SK-N-SH (cell line): ENCODE data around the gene DLX6. TPM values are rescaled to one million over a fixed set of nuclear protein-coding genes. Genes with fewer than 3 reads are reported as not detected.

Experiments used
- CTCF ChIA-PET: fragments of 300-600, 350-600 bp; formaldehyde crosslinking; extraction: SDS; loops from one replicate; lab custom pipeline; 2021; lab: Yijun Ruan, JAX
- POLR2A ChIA-PET: fragments of 350-600 bp; sonication (Branson Sonifier 250); formaldehyde crosslinking; extraction: SDS; loops from one replicate; lab custom pipeline; 2020; ENCODE audit warnings: antibody characterized with exemption, inconsistent platforms; lab: Yijun Ruan, JAX
- DNase-seq: peaks from one replicate; pipeline ENCODE4 v3.0.0; 2012
- H2AFZ ChIP-seq: fragments of 200-600 bp; sonication (generic); 2 replicates; pipeline ENCODE4 v1.8.1; 2016; ENCODE audit warnings: antibody characterized with exemption, mild to moderate bottlenecking, low read depth
- H3F3A ChIP-seq: fragments of 200-600 bp; sonication (generic); replicated peaks from 2 replicates; pipeline ENCODE3; 2016; ENCODE audit warnings: antibody characterized with exemption, mild to moderate bottlenecking; ENCODE audit not compliant: insufficient read depth
- H3K27ac ChIP-seq, 2 experiments: fragments of 200-500 bp in 1 of 2; fragments of 200-600 bp in 1 of 2; sonication (Bioruptor generic) in 1 of 2; sonication (generic), shearing (Covaris generic) in 1 of 2; 2 replicates each; pipeline versions ENCODE4 v1.5.1 to v1.6.1; 2014 to 2016; ENCODE audit warnings: low read depth in 2 of 2, inconsistent platforms in 1 of 2, low read length in 1 of 2, mild to moderate bottlenecking in 1 of 2, mixed read lengths in 1 of 2
- H3K27me3 ChIP-seq: fragments of 200-600 bp; sonication (generic), shearing (Covaris generic); 2 replicates; pipeline ENCODE4 v1.6.1; 2016; ENCODE audit warnings: mixed run types; ENCODE audit not compliant: insufficient read depth
- H3K36me3 ChIP-seq, 2 experiments: fragments of 200-500 bp in 1 of 2; fragments of 200-600 bp in 1 of 2; sonication (Bioruptor generic) in 1 of 2; sonication (generic) in 1 of 2; replicated peaks in 1 of 2; 2 replicates each; pipeline versions ENCODE3 to v1.5.1; 2014 to 2016; ENCODE audit warnings: low read length in 1 of 2, mild to moderate bottlenecking in 1 of 2; ENCODE audit not compliant: insufficient read depth in 2 of 2, control insufficient read depth in 1 of 2
- H3K4me1 ChIP-seq, 2 experiments: fragments of 200-500 bp in 1 of 2; fragments of 200-600 bp in 1 of 2; sonication (Bioruptor generic) in 1 of 2; sonication (generic), shearing (Covaris generic) in 1 of 2; 2 replicates each; pipeline versions ENCODE4 v1.5.1 to v1.6.1; 2014 to 2016; ENCODE audit warnings: low read depth in 1 of 2, low read length in 1 of 2, mixed run types in 1 of 2; ENCODE audit not compliant: insufficient read depth in 2 of 2, control insufficient read depth in 1 of 2
- H3K4me2 ChIP-seq: fragments of 200-600 bp; sonication (generic), shearing (Covaris generic); 2 replicates; pipeline ENCODE4 v1.6.1; 2017; ENCODE audit warnings: mixed run types
- H3K4me3 ChIP-seq, 2 experiments: fragments of 200-500 bp in 1 of 2; fragments of 200-600 bp in 1 of 2; sonication (Bioruptor generic) in 1 of 2; sonication (generic), shearing (Covaris generic) in 1 of 2; 2 replicates each; pipeline versions ENCODE4 v1.5.1 to v1.8.1; 2014 to 2016; ENCODE audit warnings: low read depth in 2 of 2, inconsistent platforms in 1 of 2, low read length in 1 of 2, mild to moderate bottlenecking in 1 of 2, mixed read lengths in 1 of 2, moderate library complexity in 1 of 2
- H3K79me2 ChIP-seq: fragments of 200-600 bp; sonication (generic); 2 replicates; pipeline ENCODE4 v1.8.1; 2017; ENCODE audit warnings: mild to moderate bottlenecking; ENCODE audit not compliant: insufficient read depth
- H3K9ac ChIP-seq: fragments of 200-600 bp; sonication (generic); 2 replicates; pipeline ENCODE4 v1.6.1; 2017; ENCODE audit warnings: mixed run types
- H3K9me2 ChIP-seq: fragments of 200-600 bp; sonication (generic); 2 replicates; pipeline ENCODE4 v1.6.1; 2017; ENCODE audit warnings: mixed run types
- H3K9me3 ChIP-seq: fragments of 200-600 bp; sonication (generic); 2 replicates; pipeline ENCODE4 v1.6.1; 2017; ENCODE audit warnings: mixed run types, mild to moderate bottlenecking, moderate library complexity
- H4K20me1 ChIP-seq: fragments of 200-600 bp; sonication (generic); 2 replicates; pipeline ENCODE4 v1.6.1; 2017; ENCODE audit warnings: mild to moderate bottlenecking, mixed run types; ENCODE audit not compliant: insufficient read depth
- ELF1 ChIP-seq: IDR thresholded peaks from 2 replicates; pipeline ENCODE4 v1.4.0; 2012
- EP300 ChIP-seq, 2 experiments: IDR thresholded peaks; 2 replicates each; pipeline versions ENCODE4 v1.4.0 to v1.6.1; 2012; ENCODE audit warnings: borderline replicate concordance in 1 of 2, low read depth in 1 of 2, low read length in 1 of 2
- FOXJ3 ChIP-seq: sonication (generic); formaldehyde crosslinking; IDR thresholded peaks from 2 replicates; pipeline ENCODE4 v1.5.1; 2020; ENCODE audit warnings: mild to moderate bottlenecking, missing genetic modification reagents
- FOXM1 ChIP-seq: IDR thresholded peaks from 2 replicates; pipeline ENCODE4 v1.4.0; 2012; ENCODE audit warnings: low read depth, mild to moderate bottlenecking
- GABPA ChIP-seq: IDR thresholded peaks from 2 replicates; pipeline ENCODE4 v1.4.0; 2012; ENCODE audit warnings: low read depth, mild to moderate bottlenecking
- GATA2 ChIP-seq: sonication (generic); formaldehyde crosslinking; IDR thresholded peaks from 2 replicates; pipeline ENCODE4 v1.5.0; 2020; ENCODE audit warnings: mild to moderate bottlenecking, missing genetic modification reagents
- MEF2A ChIP-seq: IDR thresholded peaks from 2 replicates; pipeline ENCODE4 v1.4.0; 2012; ENCODE audit warnings: low read depth, borderline replicate concordance
- MXI1 ChIP-seq: IDR thresholded peaks from 2 replicates; pipeline ENCODE4 v1.6.1; 2012; ENCODE audit warnings: mild to moderate bottlenecking, low read depth, low read length, improper control_type of control experiment
- NFIC ChIP-seq: IDR thresholded peaks from 2 replicates; pipeline ENCODE4 v1.4.0; 2012; ENCODE audit warnings: borderline replicate concordance
- NRF1 ChIP-seq: IDR thresholded peaks from 2 replicates; pipeline ENCODE4 v1.6.1; 2012; ENCODE audit warnings: low read depth, mild to moderate bottlenecking, low read length
- POLR2AphosphoS5 ChIP-seq: IDR thresholded peaks from 2 replicates; pipeline ENCODE4 v1.6.1; 2012; ENCODE audit warnings: low read depth, low read length
- RAD21 ChIP-seq: IDR thresholded peaks from 2 replicates; pipeline ENCODE4 v1.6.1; 2012; ENCODE audit warnings: mild to moderate bottlenecking, low read length
- RCOR1 ChIP-seq: fragments of 150-350 bp; IDR thresholded peaks from 2 replicates; pipeline ENCODE4 v1.6.1; 2017; ENCODE audit warnings: antibody characterized with exemption, low read length
- SIN3A ChIP-seq: IDR thresholded peaks from 2 replicates; pipeline ENCODE4 v1.6.1; 2012; ENCODE audit warnings: low read depth, mild to moderate bottlenecking, low read length, moderate library complexity, borderline replicate concordance
- SMC3 ChIP-seq: IDR thresholded peaks from 2 replicates; pipeline ENCODE4 v1.6.1; 2012; ENCODE audit warnings: low read depth, low read length, improper control_type of control experiment
- TAF1 ChIP-seq: IDR thresholded peaks from 2 replicates; pipeline ENCODE4 v1.6.1; 2012; ENCODE audit warnings: low read depth, mild to moderate bottlenecking, low read length, moderate library complexity, borderline replicate concordance
- TCF12 ChIP-seq: IDR thresholded peaks from 2 replicates; pipeline ENCODE4 v1.4.0; 2012
- TEAD4 ChIP-seq: IDR thresholded peaks from 2 replicates; pipeline ENCODE4 v1.4.0; 2012; ENCODE audit warnings: mild to moderate bottlenecking, borderline replicate concordance; ENCODE audit not compliant: insufficient read depth
- WGBS: methylation state at CpG from one replicate; pipeline ENCODE4 v1.1.6; 2017; ENCODE audit warnings: low lambda C conversion rate; 5-methylcytosine and 5-hydroxymethylcytosine counted together
- polyA plus RNA-seq, 3 experiments: library from polyadenylated mRNA; depleted of rRNA; stranded (reverse); fragments of >200 nt; gene quantifications; 2 replicates each; pipeline ENCODE4 v1.2.3, GENCODE V29; 2012
- TF ChIP-seq, protein P1 (sequence below): fragments of 150-350 bp; IDR thresholded peaks from 2 replicates; pipeline ENCODE4 v1.6.1; 2016; ENCODE audit warnings: mild to moderate bottlenecking, low read depth, low read length
- TF ChIP-seq, protein P2 (sequence below): fragments of 150-350 bp; IDR thresholded peaks from 2 replicates; pipeline ENCODE4 v1.6.1; 2017; ENCODE audit warnings: antibody characterized with exemption, low read length, low read depth, borderline replicate concordance
- TF ChIP-seq, protein P3 (sequence below): IDR thresholded peaks from 2 replicates; pipeline ENCODE4; 2012
- TF ChIP-seq, protein P4 (sequence below): IDR thresholded peaks from 2 replicates; pipeline ENCODE4 v1.4.0; 2012; ENCODE audit warnings: low read depth
- TF ChIP-seq, protein P5 (sequence below): fragments of 200-600 bp; sonication (generic); IDR thresholded peaks from 2 replicates; pipeline ENCODE4 v1.6.1; 2017; ENCODE audit warnings: antibody characterized with exemption, mild to moderate bottlenecking, moderate library complexity
- TF ChIP-seq, protein P6 (sequence below): IDR thresholded peaks from 2 replicates; pipeline ENCODE4 v1.4.0; 2012; ENCODE audit warnings: low read depth, borderline replicate concordance

The DLX6 gene
- polyA plus RNA-seq, 1 of the 3 experiments (the other 2 are of a cell fraction): 0.23 TPM

DNA sequence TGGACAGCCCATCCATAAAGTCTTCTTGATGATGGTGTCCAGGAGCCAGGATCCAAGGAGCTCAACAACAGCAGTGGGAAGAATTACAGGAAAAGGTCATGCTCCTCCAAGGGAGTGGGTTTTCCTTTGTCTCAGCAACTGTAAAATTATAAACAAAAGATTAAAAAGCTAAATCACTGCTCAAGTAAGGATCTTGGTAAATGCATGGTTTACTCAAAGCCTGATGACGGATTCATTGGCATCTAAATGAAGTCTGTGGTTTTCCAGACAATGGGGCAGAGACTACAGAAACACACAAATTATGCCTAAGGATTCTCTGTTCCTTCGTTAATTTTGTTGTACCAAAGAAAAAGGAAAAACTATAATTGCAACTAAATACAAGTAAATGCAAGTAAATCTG, 36.4 kb upstream of the DLX6 start:
- TF ChIP-seq RAD21 (no peak), SIN3A (no peak), FOXM1 (no peak), EP300 (IDR thresholded peaks at IDR 0.05; ENCODE audit: borderline replicate concordance in 1 of 2, low read depth in 1 of 2, low read length in 1 of 2) (no peak), GATA2 (CRISPR knock-in tag) (no peak), NFIC (no peak), TCF12 (no peak), MEF2A (no peak), SMC3 (no peak), FOXJ3 (CRISPR knock-in tag) (no peak)
- TF ChIP-seq, protein P1, sequence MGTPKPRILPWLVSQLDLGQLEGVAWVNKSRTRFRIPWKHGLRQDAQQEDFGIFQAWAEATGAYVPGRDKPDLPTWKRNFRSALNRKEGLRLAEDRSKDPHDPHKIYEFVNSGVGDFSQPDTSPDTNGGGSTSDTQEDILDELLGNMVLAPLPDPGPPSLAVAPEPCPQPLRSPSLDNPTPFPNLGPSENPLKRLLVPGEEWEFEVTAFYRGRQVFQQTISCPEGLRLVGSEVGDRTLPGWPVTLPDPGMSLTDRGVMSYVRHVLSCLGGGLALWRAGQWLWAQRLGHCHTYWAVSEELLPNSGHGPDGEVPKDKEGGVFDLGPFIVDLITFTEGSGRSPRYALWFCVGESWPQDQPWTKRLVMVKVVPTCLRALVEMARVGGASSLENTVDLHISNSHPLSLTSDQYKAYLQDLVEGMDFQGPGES: no peak
- TF ChIP-seq, protein P2, sequence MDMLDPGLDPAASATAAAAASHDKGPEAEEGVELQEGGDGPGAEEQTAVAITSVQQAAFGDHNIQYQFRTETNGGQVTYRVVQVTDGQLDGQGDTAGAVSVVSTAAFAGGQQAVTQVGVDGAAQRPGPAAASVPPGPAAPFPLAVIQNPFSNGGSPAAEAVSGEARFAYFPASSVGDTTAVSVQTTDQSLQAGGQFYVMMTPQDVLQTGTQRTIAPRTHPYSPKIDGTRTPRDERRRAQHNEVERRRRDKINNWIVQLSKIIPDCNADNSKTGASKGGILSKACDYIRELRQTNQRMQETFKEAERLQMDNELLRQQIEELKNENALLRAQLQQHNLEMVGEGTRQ: no peak
- TF ChIP-seq, protein P3, sequence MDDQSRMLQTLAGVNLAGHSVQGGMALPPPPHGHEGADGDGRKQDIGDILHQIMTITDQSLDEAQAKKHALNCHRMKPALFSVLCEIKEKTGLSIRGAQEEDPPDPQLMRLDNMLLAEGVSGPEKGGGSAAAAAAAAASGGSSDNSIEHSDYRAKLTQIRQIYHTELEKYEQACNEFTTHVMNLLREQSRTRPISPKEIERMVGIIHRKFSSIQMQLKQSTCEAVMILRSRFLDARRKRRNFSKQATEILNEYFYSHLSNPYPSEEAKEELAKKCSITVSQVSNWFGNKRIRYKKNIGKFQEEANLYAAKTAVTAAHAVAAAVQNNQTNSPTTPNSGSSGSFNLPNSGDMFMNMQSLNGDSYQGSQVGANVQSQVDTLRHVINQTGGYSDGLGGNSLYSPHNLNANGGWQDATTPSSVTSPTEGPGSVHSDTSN: no peak
- TF ChIP-seq, protein P4, sequence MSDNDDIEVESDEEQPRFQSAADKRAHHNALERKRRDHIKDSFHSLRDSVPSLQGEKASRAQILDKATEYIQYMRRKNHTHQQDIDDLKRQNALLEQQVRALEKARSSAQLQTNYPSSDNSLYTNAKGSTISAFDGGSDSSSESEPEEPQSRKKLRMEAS: no peak
- Histone ChIP-seq H4K20me1 (no peaks in the 10 kb centered on the region), H3K9me3 (no peaks in the 10 kb centered on the region), H3K4me2 (no peak overlapping the region), H3K27ac (no peak overlapping the region), H3K9me2 (no peaks in the 10 kb centered on the region), H3K27me3 (peaks cover 6% of the 10 kb centered on the region; the same call in 1 of the 2 replicates), H3K4me3 (no peak overlapping the region), H3F3A (peaks cover 4% of the 10 kb centered on the region), H3K36me3 (no peaks in the 10 kb centered on the region), H3K79me2 (no peaks in the 10 kb centered on the region), H3K4me1 (no peaks in the 10 kb centered on the region), H2AFZ (no peak overlapping the region), H3K9ac (no peak overlapping the region)
- ChIA-PET CTCF (interaction anchor here (1.2 kb wide), 1 partner anchor 58 kb away, joined by 4 read pairs; no protein-coding TSS in a partner anchor), POLR2A (no interaction called here)
- DNase-seq: no peak
- 30% methylated on average over 2 of the region's 2 CpGs for WGBS

DNA sequence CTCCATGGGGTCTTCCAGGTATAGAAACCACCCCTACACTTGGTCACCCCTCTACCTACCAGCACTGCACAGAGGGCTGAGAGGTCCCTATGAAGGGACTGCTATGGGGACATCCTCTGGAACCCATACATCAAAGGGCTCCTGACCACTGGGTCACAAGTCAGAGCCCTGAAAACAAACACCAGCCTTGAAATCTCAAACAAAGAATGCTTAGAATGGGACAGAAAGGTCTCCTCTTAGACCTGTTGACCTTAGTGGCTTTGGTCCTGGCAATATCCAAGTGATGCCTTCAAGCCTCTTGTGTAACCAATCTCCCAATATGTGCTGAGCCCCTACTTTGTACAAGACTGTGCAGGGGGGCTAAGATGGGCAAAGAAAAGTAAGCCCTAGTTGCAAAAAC, 34.6 kb upstream of the DLX6 start:
- Histone ChIP-seq H3K79me2 (no peaks in the 10 kb centered on the region), H2AFZ (no peak overlapping the region), H3K4me2 (no peak overlapping the region), H3K4me3 (no peak overlapping the region), H4K20me1 (no peaks in the 10 kb centered on the region), H3K27me3 (peaks cover 6% of the 10 kb centered on the region; the same call in 1 of the 2 replicates), H3K9me3 (no peaks in the 10 kb centered on the region), H3K9me2 (no peaks in the 10 kb centered on the region), H3K27ac (no peak overlapping the region), H3K36me3 (no peaks in the 10 kb centered on the region), H3K4me1 (no peaks in the 10 kb centered on the region), H3K9ac (no peak overlapping the region), H3F3A (peaks cover 4% of the 10 kb centered on the region)
- CTCF ChIA-PET: no interaction called here
- POLR2A ChIA-PET: no interaction called here
- DNase-seq: no peak
- TF ChIP-seq TAF1 (no peak), TEAD4 (no peak), POLR2AphosphoS5 (no peak), NRF1 (no peak), GABPA (no peak), FOXM1 (no peak), RCOR1 (no peak), MXI1 (no peak), ELF1 (no peak)
- TF ChIP-seq, protein P5, sequence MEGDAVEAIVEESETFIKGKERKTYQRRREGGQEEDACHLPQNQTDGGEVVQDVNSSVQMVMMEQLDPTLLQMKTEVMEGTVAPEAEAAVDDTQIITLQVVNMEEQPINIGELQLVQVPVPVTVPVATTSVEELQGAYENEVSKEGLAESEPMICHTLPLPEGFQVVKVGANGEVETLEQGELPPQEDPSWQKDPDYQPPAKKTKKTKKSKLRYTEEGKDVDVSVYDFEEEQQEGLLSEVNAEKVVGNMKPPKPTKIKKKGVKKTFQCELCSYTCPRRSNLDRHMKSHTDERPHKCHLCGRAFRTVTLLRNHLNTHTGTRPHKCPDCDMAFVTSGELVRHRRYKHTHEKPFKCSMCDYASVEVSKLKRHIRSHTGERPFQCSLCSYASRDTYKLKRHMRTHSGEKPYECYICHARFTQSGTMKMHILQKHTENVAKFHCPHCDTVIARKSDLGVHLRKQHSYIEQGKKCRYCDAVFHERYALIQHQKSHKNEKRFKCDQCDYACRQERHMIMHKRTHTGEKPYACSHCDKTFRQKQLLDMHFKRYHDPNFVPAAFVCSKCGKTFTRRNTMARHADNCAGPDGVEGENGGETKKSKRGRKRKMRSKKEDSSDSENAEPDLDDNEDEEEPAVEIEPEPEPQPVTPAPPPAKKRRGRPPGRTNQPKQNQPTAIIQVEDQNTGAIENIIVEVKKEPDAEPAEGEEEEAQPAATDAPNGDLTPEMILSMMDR: no peak
- TF ChIP-seq, protein P6, sequence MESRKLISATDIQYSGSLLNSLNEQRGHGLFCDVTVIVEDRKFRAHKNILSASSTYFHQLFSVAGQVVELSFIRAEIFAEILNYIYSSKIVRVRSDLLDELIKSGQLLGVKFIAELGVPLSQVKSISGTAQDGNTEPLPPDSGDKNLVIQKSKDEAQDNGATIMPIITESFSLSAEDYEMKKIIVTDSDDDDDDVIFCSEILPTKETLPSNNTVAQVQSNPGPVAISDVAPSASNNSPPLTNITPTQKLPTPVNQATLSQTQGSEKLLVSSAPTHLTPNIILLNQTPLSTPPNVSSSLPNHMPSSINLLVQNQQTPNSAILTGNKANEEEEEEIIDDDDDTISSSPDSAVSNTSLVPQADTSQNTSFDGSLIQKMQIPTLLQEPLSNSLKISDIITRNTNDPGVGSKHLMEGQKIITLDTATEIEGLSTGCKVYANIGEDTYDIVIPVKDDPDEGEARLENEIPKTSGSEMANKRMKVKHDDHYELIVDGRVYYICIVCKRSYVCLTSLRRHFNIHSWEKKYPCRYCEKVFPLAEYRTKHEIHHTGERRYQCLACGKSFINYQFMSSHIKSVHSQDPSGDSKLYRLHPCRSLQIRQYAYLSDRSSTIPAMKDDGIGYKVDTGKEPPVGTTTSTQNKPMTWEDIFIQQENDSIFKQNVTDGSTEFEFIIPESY: no peak
